ENCODE results near the gene FCHSD2. TPM values are rescaled to one million over a fixed set of nuclear protein-coding genes. Genes with fewer than 3 reads are reported as not detected.
"Not testable (repeated sequence)": the region's sequence is repeated elsewhere in the genome, so short reads cannot be mapped to it uniquely, and the experiment has no call there.

The FCHSD2 gene
- polyA plus RNA-seq, 2 of the 4 experiments (the other 2 are of a cell fraction): 10.5 to 19.0 TPM

GRCh38 chr11:73136722-73137121, 5.4 kb downstream of the FCHSD2 start:
- H3K4me1 ChIP-seq: peaks cover 16% of the 10 kb centered on the region
- ATAC-seq; H3K4me2 ChIP-seq; DNase-seq (ENCODE audit: low read depth in 1 of 2, low spot score in 1 of 2); FAIRE-seq; H3K4me3 ChIP-seq; H3K27ac ChIP-seq; POLR2A ChIA-PET; H3K9me3 ChIP-seq: not testable (repeated sequence)
- CTCF ChIA-PET: interaction anchor here (0.8 to 1.4 kb wide), 4 partner anchors 10 to 269 kb away, joined by 3 to 5 read pairs (median 4); no protein-coding TSS in a partner anchor
- 95% methylated on average over 8 of the region's 8 CpGs for WGBS (ENCODE audit: missing lambda C conversion rate)

- TF ChIP-seq MAZ (IDR thresholded peaks at IDR 0.05; ENCODE audit: borderline replicate concordance, low read depth, low read length) (no peak), FOXS1 (CRISPR knock-in tag; IDR thresholded peaks at IDR 0.05) (no peak), ZNF302 (CRISPR knock-in tag; IDR thresholded peaks at IDR 0.05) (no peak), CHD4 (IDR thresholded peaks at IDR 0.05; ENCODE audit: borderline replicate concordance) (no peak)
- FAIRE-seq: no peak
- Histone ChIP-seq H3K27ac (no peak overlapping the region), H3K4me1 (peaks cover 16% of the 10 kb centered on the region), H3K9me3 (no peaks in the 10 kb centered on the region), H3K4me2 (no peak overlapping the region), H3K4me3 (no peak overlapping the region)
- DNase-seq (ENCODE audit: low read depth in 1 of 2, low spot score in 1 of 2): no peak
- WGBS (ENCODE audit: missing lambda C conversion rate): 83% methylated on average over 6 of the region's 6 CpGs
- CTCF ChIA-PET: interaction anchor here (0.6 to 1.5 kb wide), 8 partner anchors 8 to 410 kb away, joined by 3 to 6 read pairs (median 3); no protein-coding TSS in a partner anchor
- POLR2A ChIA-PET: no interaction called here
- no peak for ATAC-seq
Measured at GRCh38 chr11:73135346-73136284, 6.5 kb downstream of the FCHSD2 start.

DNA sequence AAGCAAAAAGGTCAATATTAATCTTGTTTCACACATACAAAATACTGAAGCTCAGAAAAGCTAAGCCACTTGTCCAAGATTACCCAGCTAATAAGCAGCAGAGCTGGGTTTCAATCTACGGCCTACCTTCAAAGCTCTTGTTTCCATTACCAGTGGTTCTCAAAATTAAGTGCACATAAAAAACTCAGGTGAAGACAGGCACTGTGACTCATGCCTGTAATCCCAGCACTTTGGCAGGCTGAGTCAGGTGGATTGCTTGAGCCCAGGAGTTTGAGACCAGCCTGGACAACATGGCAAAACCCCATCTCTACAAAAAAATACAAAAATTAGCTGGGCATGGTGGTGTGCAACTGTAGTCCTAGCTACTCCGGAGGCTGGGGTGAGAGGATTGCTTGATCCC, 9.8 kb downstream of the FCHSD2 start:
- ATAC-seq; H3K4me2 ChIP-seq; DNase-seq (ENCODE audit: low read depth in 1 of 2, low spot score in 1 of 2); H3K4me3 ChIP-seq; POLR2A ChIA-PET; H3K4me1 ChIP-seq; H3K27ac ChIP-seq; H3K9me3 ChIP-seq; FAIRE-seq: not testable (repeated sequence)
- 94% methylated on average over 2 of the region's 2 CpGs for WGBS (ENCODE audit: missing lambda C conversion rate)
- CTCF ChIA-PET: interaction anchor here (1.2 kb wide), 1 partner anchor 10 kb away, joined by 5 read pairs; no protein-coding TSS in a partner anchor

DNA sequence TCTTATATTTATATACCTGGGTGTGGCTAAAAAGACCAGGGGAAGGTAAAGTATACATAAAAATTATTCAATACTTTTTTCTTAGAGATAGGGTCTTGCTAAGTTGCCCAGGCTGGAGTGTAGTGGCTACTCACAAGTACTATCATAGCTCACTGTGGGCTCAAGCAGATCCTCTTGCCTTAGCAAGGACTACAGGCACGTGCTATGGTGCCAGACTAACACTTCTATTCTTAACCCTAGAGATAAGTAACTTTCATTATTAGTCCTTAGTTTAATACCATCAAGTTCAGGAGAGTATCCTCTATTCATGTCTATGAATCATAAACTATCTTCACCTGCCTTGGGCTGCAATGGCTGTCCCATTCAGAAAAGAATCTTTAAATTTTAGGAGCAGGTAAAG, 11.9 kb downstream of the FCHSD2 start:
- no peaks in the 10 kb centered on the region for H3K9me3 ChIP-seq
- H3K4me3 ChIP-seq: no peak overlapping the region
- CTCF ChIA-PET: interaction anchor here (0.7 to 2.1 kb wide), 2 partner anchors 9 to 12 kb away, joined by 3 to 6 read pairs; partner anchors contain the start of gene FCHSD2
- no peak overlapping the region for H3K27ac ChIP-seq
- H3K4me2 ChIP-seq: no peak overlapping the region
- POLR2A ChIA-PET: no interaction called here
- DNase-seq (ENCODE audit: low read depth in 1 of 2, low spot score in 1 of 2): no peak
- TF ChIP-seq CEBPB (IDR thresholded peaks at IDR 0.05) (no peak), FOSB (CRISPR knock-in tag; IDR thresholded peaks at IDR 0.05) (no peak), POLR2A (IDR thresholded peaks at IDR 0.05; ENCODE audit: low read length) (no peak), PHF8 (IDR thresholded peaks at IDR 0.05; ENCODE audit: borderline replicate concordance, low read depth) (no peak), ZNF302 (CRISPR knock-in tag; IDR thresholded peaks at IDR 0.05) (no peak), EHMT2 (IDR thresholded peaks at IDR 0.05; ENCODE audit: low read depth) (no peak), KDM1A (IDR thresholded peaks at IDR 0.05; ENCODE audit: low read depth) (no peak), ZFP36 (IDR thresholded peaks at IDR 0.05; ENCODE audit: borderline replicate concordance, partially characterized antibody) (no peak), CHD4 (IDR thresholded peaks at IDR 0.05; ENCODE audit: borderline replicate concordance) (no peak), HDAC2 (IDR thresholded peaks at IDR 0.05) (no peak)
- TF ChIP-seq, protein P1, sequence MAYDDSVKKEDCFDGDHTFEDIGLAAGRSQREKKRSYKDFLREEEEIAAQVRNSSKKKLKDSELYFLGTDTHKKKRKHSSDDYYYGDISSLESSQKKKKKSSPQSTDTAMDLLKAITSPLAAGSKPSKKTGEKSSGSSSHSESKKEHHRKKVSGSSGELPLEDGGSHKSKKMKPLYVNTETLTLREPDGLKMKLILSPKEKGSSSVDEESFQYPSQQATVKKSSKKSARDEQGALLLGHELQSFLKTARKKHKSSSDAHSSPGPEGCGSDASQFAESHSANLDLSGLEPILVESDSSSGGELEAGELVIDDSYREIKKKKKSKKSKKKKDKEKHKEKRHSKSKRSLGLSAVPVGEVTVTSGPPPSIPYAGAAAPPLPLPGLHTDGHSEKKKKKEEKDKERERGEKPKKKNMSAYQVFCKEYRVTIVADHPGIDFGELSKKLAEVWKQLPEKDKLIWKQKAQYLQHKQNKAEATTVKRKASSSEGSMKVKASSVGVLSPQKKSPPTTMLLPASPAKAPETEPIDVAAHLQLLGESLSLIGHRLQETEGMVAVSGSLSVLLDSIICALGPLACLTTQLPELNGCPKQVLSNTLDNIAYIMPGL (CRISPR knock-in tag; IDR thresholded peaks at IDR 0.05; ENCODE audit: borderline replicate concordance): no peak
- H3K4me1 ChIP-seq: no peaks in the 10 kb centered on the region
- FAIRE-seq: no peak
- 84% methylated on average over 1 of the region's 1 CpG for WGBS (ENCODE audit: missing lambda C conversion rate)
- no peak for ATAC-seq
